Uterus (tissue), 4 donors: ENCODE results near the gene COX10. TPM values are rescaled to one million over a fixed set of nuclear protein-coding genes. Genes with fewer than 3 reads are reported as not detected.

Experiments
- DNase-seq, 2 donors: peaks; one replicate each; pipeline ENCODE4 v3.0.0-alpha.2; 2019 to 2020
- H3K27ac ChIP-seq, 2 donors: fragments of 200-600 bp; sonication (generic); 1 replicate in 1 of 2; 2 replicates in 1 of 2; pipeline ENCODE4 v1.5.1; 2016 to 2018
- H3K27me3 ChIP-seq, 2 donors: fragments of 200-600 bp; sonication (generic); one replicate each; pipeline ENCODE4 v1.5.1; 2018 to 2019; ENCODE audit warnings: control low read depth in 1 of 2
- H3K36me3 ChIP-seq, 2 donors: fragments of 200-600 bp; sonication (generic); one replicate each; pipeline ENCODE4 v1.5.1; 2019; ENCODE audit warnings: control low read depth in 1 of 2
- H3K4me1 ChIP-seq, 2 donors: fragments of 200-600 bp; sonication (generic); one replicate each; pipeline ENCODE4 v1.5.1; 2018 to 2019; ENCODE audit warnings: control low read depth in 1 of 2
- H3K4me3 ChIP-seq, 2 donors: fragments of 200-600 bp; sonication (generic); 1 replicate in 1 of 2; 2 replicates in 1 of 2; pipeline ENCODE4 v1.5.1; 2018 to 2019; ENCODE audit warnings: mild to moderate bottlenecking in 1 of 2
- H3K9me3 ChIP-seq, 2 donors: fragments of 200-600 bp; sonication (generic); one replicate each; pipeline ENCODE4 v1.5.1; 2019; ENCODE audit warnings: control low read depth in 1 of 2
- CTCF ChIP-seq, 4 experiments: fragments of 200-600 bp in 2 of 4; fragments of 450-650 bp in 2 of 4; sonication (generic) in 2 of 4; IDR thresholded peaks; one replicate each; pipeline ENCODE4 v1.5.1; 2016 to 2019; ENCODE audit warnings: antibody characterized with exemption in 4 of 4, mild to moderate bottlenecking in 2 of 4, moderate library complexity in 1 of 4
- POLR2A ChIP-seq, 2 donors: fragments of 450-650 bp; IDR thresholded peaks; one replicate each; pipeline ENCODE4 v1.6.1; 2016; ENCODE audit warnings: antibody characterized with exemption in 2 of 2, mild to moderate bottlenecking in 1 of 2, moderate library complexity in 1 of 2
- intact Hi-C: fragments of 100-400 bp; cut with DNase I; formaldehyde crosslinking; loops from one replicate; pipeline ENCODE4 v1.15.1; 2023; ENCODE audit warnings: low total_unique reads
- small RNA-seq: library from RNA; depleted of rRNA; stranded (forward); fragments of <200 nt; gene quantifications from one replicate; pipeline ENCODE3, GENCODE V24; 2016
- total RNA-seq, 4 donors: library from RNA; depleted of rRNA in 3 of 4; stranded (reverse); fragments of >200 nt in 3 of 4; gene quantifications; one replicate each; pipeline versions ENCODE4 v1.1.0 to v1.2.4, GENCODE V29; 2014 to 2023
- donor health status: DM: yes; HTN: yes; CAD: no.

COX10 gene
- total RNA-seq, 4 donors from 2014 or later = 3.2 to 23.4 (median 10.9) TPM

DNA sequence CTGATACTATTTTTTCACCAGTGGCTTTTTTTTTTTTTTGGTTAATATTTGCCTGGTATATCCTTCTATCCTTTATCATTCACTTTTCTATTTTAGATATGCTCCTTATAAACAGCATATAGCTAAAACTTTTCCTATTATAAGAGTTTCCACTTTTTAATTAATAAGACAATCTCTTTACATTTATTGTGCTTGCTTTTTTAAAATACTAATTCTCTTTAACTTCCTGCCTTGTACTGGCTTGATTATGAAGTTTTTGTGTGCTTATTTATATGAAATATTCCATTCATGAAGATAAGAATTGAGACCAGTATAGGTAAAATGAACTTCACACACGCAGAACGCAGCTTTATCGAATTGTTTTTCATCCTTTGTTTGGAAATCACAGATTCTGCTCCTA is 176.3 kb downstream of the COX10 start:
- no peak overlapping the region for H3K4me3 ChIP-seq
- no peaks in the 10 kb centered on the region for H3K27me3 ChIP-seq
- no peaks in the 10 kb centered on the region for H3K4me1 ChIP-seq
- intact Hi-C loops = no loop called here
- no peak overlapping the region for H3K27ac ChIP-seq
- DNase-seq = no peak
- no peaks in the 10 kb centered on the region for H3K9me3 ChIP-seq
- TF ChIP-seq CTCF (IDR thresholded peaks at IDR 0.05) (no peak), POLR2A (IDR thresholded peaks at IDR 0.05) (no peak)
- no peaks in the 10 kb centered on the region for H3K36me3 ChIP-seq

Small RNA genes within 50 kb of the gene (small RNA-seq; reads per million reads assigned to genes)
- gene RF00090 = not detected

Other genes starting within 250 kb of the COX10 start
- gene CDRT15, start 167.4 kb downstream of the COX10 start, total RNA-seq = not detected
- 1 to 10 TPM in 3 of 4 donors, not detected in 1; 1.5 to 5.3 (median 3.1) TPM for gene HS3ST3B1, start 231.6 kb downstream of the COX10 start, total RNA-seq